GM12878 (cell line): ENCODE results near the gene ANTKMT. TPM values are rescaled to one million over a fixed set of nuclear protein-coding genes. Genes with fewer than 3 reads are reported as not detected.

ENCODE experiments used
- ATAC-seq: fragments of 200-7000 bp; cut with Tn5 transposase; 3 replicates; pipeline ENCODE4 v1.9.1; 2020; ENCODE audit warnings: mild to moderate bottlenecking, moderate library complexity
- BruUV-seq: library from RNA; stranded (reverse); fragments of 400-500 nt; replicated peaks from 2 replicates; lab custom pipeline; 2021; lab: Mats Ljungman, UMichigan
- CTCF ChIA-PET: fragments of 300-600 bp; sonication (Branson Sonifier 250); formaldehyde crosslinking; extraction: SDS; loops from one replicate; lab custom pipeline; 2021; ENCODE audit warnings: inconsistent platforms; lab: Yijun Ruan, JAX
- POLR2A ChIA-PET: fragments of 350-600 bp; formaldehyde crosslinking; extraction: SDS; loops from one replicate; lab custom pipeline; 2021; ENCODE audit warnings: inconsistent platforms; lab: Charles Lee
- RAD21 ChIA-PET: fragments of 300-600 bp; sonication (Branson Sonifier 250); formaldehyde crosslinking; loops from one replicate; lab custom pipeline; 2023; ENCODE audit warnings: antibody characterized with exemption; ENCODE audit not compliant: unreplicated experiment; lab: Charles Lee
- SMC1A ChIA-PET: fragments of 300-600 bp; sonication (Branson Sonifier 250); formaldehyde crosslinking; loops from one replicate; lab custom pipeline; 2023; ENCODE audit not compliant: unreplicated experiment, uncharacterized antibody; lab: Charles Lee
- DNase-seq: peaks from one replicate; pipeline ENCODE4 v3.0.0-alpha.2; 2011; ENCODE audit warnings: low read depth, low spot score
- FAIRE-seq: peaks from 3 replicates; lab custom pipeline; 2011; peaks lifted over from hg19 to GRCh38; lab: Jason Lieb, UNC
- H2AFZ ChIP-seq: 2 replicates; pipeline ENCODE4 v1.6.0; 2011; ENCODE audit warnings: low read depth, low read length, control low read depth; ENCODE audit not compliant: control insufficient read depth
- H3K27ac ChIP-seq: 2 replicates; pipeline ENCODE4 v1.5.1; 2011; ENCODE audit warnings: control low read depth; ENCODE audit not compliant: control insufficient read depth, insufficient read depth
- H3K27me3 ChIP-seq, 2 experiments: replicated peaks in 1 of 2; 2 replicates each; pipeline versions ENCODE4 v1.6.0 to v1.6.1; 2011; ENCODE audit warnings: low read length in 1 of 2; ENCODE audit not compliant: control insufficient read depth in 2 of 2, insufficient read depth in 2 of 2
- H3K36me3 ChIP-seq, 2 experiments: 2 replicates each; pipeline ENCODE4 v1.5.1; 2011; ENCODE audit warnings: low read length in 1 of 2; ENCODE audit not compliant: control insufficient read depth in 2 of 2, insufficient read depth in 2 of 2
- H3K4me1 ChIP-seq: 2 replicates; pipeline ENCODE4 v1.6.1; 2011; ENCODE audit warnings: mild to moderate bottlenecking, low read length, moderate library complexity, mixed read lengths; ENCODE audit not compliant: control insufficient read depth, insufficient read depth
- H3K4me2 ChIP-seq: 2 replicates; pipeline ENCODE4 v1.6.0; 2011; ENCODE audit warnings: control low read depth; ENCODE audit not compliant: control insufficient read depth, insufficient read depth
- H3K4me3 ChIP-seq: fragments of 200-600 bp; sonication (generic); 2 replicates; pipeline ENCODE4 v1.5.1; 2016
- H3K79me2 ChIP-seq: 2 replicates; pipeline ENCODE4 v1.6.0; 2011; ENCODE audit warnings: low read length; ENCODE audit not compliant: control insufficient read depth, insufficient read depth
- H3K9ac ChIP-seq: 2 replicates; pipeline ENCODE4 v1.8.0; 2011; ENCODE audit warnings: low read length, control low read depth, mixed read lengths; ENCODE audit not compliant: control insufficient read depth, insufficient read depth
- H3K9me3 ChIP-seq: replicated peaks from 3 replicates; pipeline ENCODE4 v1.5.1; 2011; ENCODE audit warnings: mild to moderate bottlenecking, low read length; ENCODE audit not compliant: control insufficient read depth, insufficient read depth
- H4K20me1 ChIP-seq: 2 replicates; pipeline ENCODE4 v1.6.0; 2011; ENCODE audit not compliant: control insufficient read depth, insufficient read depth
- BRCA1 ChIP-seq: IDR thresholded peaks from 2 replicates; pipeline ENCODE4 v1.6.1; 2011; ENCODE audit warnings: low read depth, low read length, improper control_type of control experiment
- DPF2 ChIP-seq: fragments of 450-650 bp; IDR thresholded peaks from 2 replicates; pipeline ENCODE4 v1.6.1; 2017; ENCODE audit warnings: mild to moderate bottlenecking
- EZH2 ChIP-seq: IDR thresholded peaks from 2 replicates; pipeline ENCODE4 v1.6.1; 2012; ENCODE audit warnings: low read depth, mild to moderate bottlenecking, control low read depth, inconsistent platforms, low read length, borderline replicate concordance; ENCODE audit not compliant: control insufficient read depth
- FOXM1 ChIP-seq: IDR thresholded peaks from 2 replicates; pipeline ENCODE4 v1.6.1; 2012; ENCODE audit warnings: low read depth, mild to moderate bottlenecking, inconsistent platforms, low read length, moderate library complexity
- IRF3 ChIP-seq: fragments of 450-650 bp; IDR thresholded peaks from 2 replicates; pipeline ENCODE4 v1.6.1; 2014; ENCODE audit warnings: mild to moderate bottlenecking
- MEF2B ChIP-seq: fragments of 450-650 bp; IDR thresholded peaks from 2 replicates; pipeline ENCODE4 v1.6.1; 2018; ENCODE audit warnings: mild to moderate bottlenecking, moderate library complexity; ENCODE audit not compliant: partially characterized antibody, poor library complexity, severe bottlenecking
- MYC ChIP-seq: IDR thresholded peaks from 2 replicates; pipeline ENCODE4 v1.6.1; 2011; ENCODE audit warnings: mild to moderate bottlenecking, low read length, moderate library complexity, inconsistent platforms; ENCODE audit not compliant: insufficient read depth, insufficient replicate concordance, insufficient read length, severe bottlenecking
- NFXL1 ChIP-seq: fragments of 450-650 bp; IDR thresholded peaks from 2 replicates; pipeline ENCODE4 v1.6.1; 2017; ENCODE audit warnings: antibody characterized with exemption, mild to moderate bottlenecking, borderline replicate concordance
- NRF1 ChIP-seq: conservative IDR thresholded peaks from 2 replicates; pipeline ENCODE4 v1.6.1; 2011; ENCODE audit warnings: mild to moderate bottlenecking, low read depth, low read length, improper control_type of control experiment
- POU2F2 ChIP-seq: IDR thresholded peaks from 3 replicates; pipeline ENCODE4 v1.6.1; 2011; ENCODE audit warnings: low read depth, mild to moderate bottlenecking, low read length, borderline replicate concordance
- STAT1 ChIP-seq: fragments of 450-650 bp; conservative IDR thresholded peaks from 2 replicates; pipeline ENCODE4 v1.6.1; 2014; ENCODE audit warnings: antibody characterized with exemption, mild to moderate bottlenecking
- STAT3 ChIP-seq: IDR thresholded peaks from 2 replicates; pipeline ENCODE4 v1.6.1; 2011; ENCODE audit warnings: low read depth, low read length, improper control_type of control experiment
- ZNF622 ChIP-seq: fragments of 450-650 bp; IDR thresholded peaks from 2 replicates; pipeline ENCODE4 v1.6.1; 2017; ENCODE audit warnings: mild to moderate bottlenecking, inconsistent platforms
- WGBS: methylation state at CpG from one replicate; pipeline ENCODE4 v1.1.6; 2016; ENCODE audit warnings: low lambda C conversion rate; ENCODE audit not compliant: insufficient replicate concordance, insufficient coverage; ENCODE audit errors: missing lambda C conversion rate; 5-methylcytosine and 5-hydroxymethylcytosine counted together
- in situ Hi-C: fragments of 300-500 bp; cut with MboI; formaldehyde crosslinking; loops from 9 replicates; pipeline ENCODE4 v1.14.3; 2018; ENCODE audit warnings: mixed read lengths
- intact Hi-C: fragments of 100-400 bp; cut with micrococcal nuclease; formaldehyde crosslinking; loops from one replicate; pipeline ENCODE4 v1.14.2; 2022; ENCODE audit not compliant: unreplicated experiment
- polyA plus RNA-seq, 11 experiments: library from polyadenylated mRNA; depleted of rRNA in 4 of 11; unstranded in 6 of 11; stranded (reverse) in 5 of 11; fragments of >200 nt; fragmentation: Nextera tagmentation in 4 of 11; fragmentation: Illumina TruSeq in 1 of 11; extraction: Ambion mirVana in 4 of 11; extraction: Trizol in 1 of 11; gene quantifications; 1 replicate in 1 of 11; 2 replicates in 10 of 11; pipeline versions ENCODE4 v1.2.1 to v1.2.3, GENCODE V29; 2011 to 2016; ENCODE audit warnings: inconsistent platforms in 2 of 11, missing spikeins in 2 of 11, low read depth in 1 of 11
- total RNA-seq, 4 experiments: library from RNA; depleted of rRNA in 3 of 4; stranded (reverse); fragments of >200 nt in 3 of 4; fragmentation: Illumina TruSeq in 1 of 4; extraction: Trizol in 1 of 4; gene quantifications; 2 replicates each; pipeline versions ENCODE4 v1.2.1 to v1.2.3, GENCODE V29; 2013 to 2021
- TF ChIP-seq, protein P1 (sequence below): IDR thresholded peaks from 2 replicates; pipeline ENCODE4 v1.6.1; 2011; ENCODE audit warnings: low read depth, low read length, improper control_type of control experiment, borderline replicate concordance
- TF ChIP-seq, protein P2 (sequence below): fragments of 450-650 bp; IDR thresholded peaks from 2 replicates; pipeline ENCODE4 v1.6.1; 2016; ENCODE audit warnings: mild to moderate bottlenecking
- TF ChIP-seq, protein P3 (sequence below): fragments of 450-650 bp; IDR thresholded peaks from 2 replicates; pipeline ENCODE4 v1.6.1; 2016; ENCODE audit warnings: mild to moderate bottlenecking

The ANTKMT gene
- total and polyA plus RNA-seq, 10 of the 15 experiments (the other 5 are each of a cell fraction or from before 2014, with no cell fraction given), result 0.58 to 60.5 (median 25.8) TPM

- ChIA-PET CTCF (interaction anchor here (0.7 to 1.4 kb wide), 4 partner anchors 10 to 882 kb away, joined by 3 to 6 read pairs (median 4); partner anchors contain the start of genes CIAO3 and IFT140), SMC1A (no interaction called here), POLR2A (interaction anchor here (1.4 to 6.3 kb wide), 2 partner anchors 8 to 9 kb away, joined by 6 to 60 read pairs; partner anchors contain the start of genes ANTKMT and CIAO3), RAD21 (no interaction called here)
- H3K4me1 ChIP-seq, result peaks cover 15% of the 10 kb centered on the region
- H3K27ac ChIP-seq, result no peak overlapping the region
- no peak overlapping the region for H2AFZ ChIP-seq
- no peak for ATAC-seq
- no peak overlapping the region for H3K9ac ChIP-seq
- no peaks in the 10 kb centered on the region for H4K20me1 ChIP-seq
- H3K4me2 ChIP-seq, result no peak overlapping the region
- no peak for FAIRE-seq
- H3K79me2 ChIP-seq, result no peaks in the 10 kb centered on the region; the same call in 1 of the 2 replicates
- DNase-seq, result no peak
- in situ Hi-C loops (no loop called here), intact Hi-C loops (no loop called here)
- H3K4me3 ChIP-seq, result no peak overlapping the region
- 93% methylated on average over 37 of the region's 37 CpGs for WGBS
- BruUV-seq, result no TSS peak
- H3K9me3 ChIP-seq, result no peaks in the 10 kb centered on the region
- H3K36me3 ChIP-seq, result peaks cover 2 to 7% of the 10 kb centered on the region in 2 experiments; a peak in 3 of 4 replicates
- H3K27me3 ChIP-seq, result no peaks in the 10 kb centered on the region
- TF ChIP-seq, protein P1, sequence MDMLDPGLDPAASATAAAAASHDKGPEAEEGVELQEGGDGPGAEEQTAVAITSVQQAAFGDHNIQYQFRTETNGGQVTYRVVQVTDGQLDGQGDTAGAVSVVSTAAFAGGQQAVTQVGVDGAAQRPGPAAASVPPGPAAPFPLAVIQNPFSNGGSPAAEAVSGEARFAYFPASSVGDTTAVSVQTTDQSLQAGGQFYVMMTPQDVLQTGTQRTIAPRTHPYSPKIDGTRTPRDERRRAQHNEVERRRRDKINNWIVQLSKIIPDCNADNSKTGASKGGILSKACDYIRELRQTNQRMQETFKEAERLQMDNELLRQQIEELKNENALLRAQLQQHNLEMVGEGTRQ, result no peak
- no peak for TF ChIP-seq NFXL1
- no peak for TF ChIP-seq DPF2
- TF ChIP-seq, protein P2, sequence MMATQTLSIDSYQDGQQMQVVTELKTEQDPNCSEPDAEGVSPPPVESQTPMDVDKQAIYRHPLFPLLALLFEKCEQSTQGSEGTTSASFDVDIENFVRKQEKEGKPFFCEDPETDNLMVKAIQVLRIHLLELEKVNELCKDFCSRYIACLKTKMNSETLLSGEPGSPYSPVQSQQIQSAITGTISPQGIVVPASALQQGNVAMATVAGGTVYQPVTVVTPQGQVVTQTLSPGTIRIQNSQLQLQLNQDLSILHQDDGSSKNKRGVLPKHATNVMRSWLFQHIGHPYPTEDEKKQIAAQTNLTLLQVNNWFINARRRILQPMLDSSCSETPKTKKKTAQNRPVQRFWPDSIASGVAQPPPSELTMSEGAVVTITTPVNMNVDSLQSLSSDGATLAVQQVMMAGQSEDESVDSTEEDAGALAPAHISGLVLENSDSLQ, result no peak
- TF ChIP-seq POU2F2, result no peak
- no peak for TF ChIP-seq MYC
- no peak for TF ChIP-seq MEF2B
- TF ChIP-seq STAT3, result no peak
- TF ChIP-seq EZH2, result no peak
- no peak for TF ChIP-seq FOXM1
- no peak for TF ChIP-seq IRF3
- no peak for TF ChIP-seq NRF1
- TF ChIP-seq BRCA1, result no peak
- no peak for TF ChIP-seq ZNF622
- TF ChIP-seq, protein P3, sequence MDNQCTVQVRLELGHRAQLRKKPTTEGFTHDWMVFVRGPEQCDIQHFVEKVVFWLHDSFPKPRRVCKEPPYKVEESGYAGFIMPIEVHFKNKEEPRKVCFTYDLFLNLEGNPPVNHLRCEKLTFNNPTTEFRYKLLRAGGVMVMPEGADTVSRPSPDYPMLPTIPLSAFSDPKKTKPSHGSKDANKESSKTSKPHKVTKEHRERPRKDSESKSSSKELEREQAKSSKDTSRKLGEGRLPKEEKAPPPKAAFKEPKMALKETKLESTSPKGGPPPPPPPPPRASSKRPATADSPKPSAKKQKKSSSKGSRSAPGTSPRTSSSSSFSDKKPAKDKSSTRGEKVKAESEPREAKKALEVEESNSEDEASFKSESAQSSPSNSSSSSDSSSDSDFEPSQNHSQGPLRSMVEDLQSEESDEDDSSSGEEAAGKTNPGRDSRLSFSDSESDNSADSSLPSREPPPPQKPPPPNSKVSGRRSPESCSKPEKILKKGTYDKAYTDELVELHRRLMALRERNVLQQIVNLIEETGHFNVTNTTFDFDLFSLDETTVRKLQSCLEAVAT, result no peak
- TF ChIP-seq STAT1, result no peak
Observed at GRCh38 chr16:729768-730665, 9.1 kb downstream of the ANTKMT start.
